ENCODE results near the gene CCDC116.

DNA sequence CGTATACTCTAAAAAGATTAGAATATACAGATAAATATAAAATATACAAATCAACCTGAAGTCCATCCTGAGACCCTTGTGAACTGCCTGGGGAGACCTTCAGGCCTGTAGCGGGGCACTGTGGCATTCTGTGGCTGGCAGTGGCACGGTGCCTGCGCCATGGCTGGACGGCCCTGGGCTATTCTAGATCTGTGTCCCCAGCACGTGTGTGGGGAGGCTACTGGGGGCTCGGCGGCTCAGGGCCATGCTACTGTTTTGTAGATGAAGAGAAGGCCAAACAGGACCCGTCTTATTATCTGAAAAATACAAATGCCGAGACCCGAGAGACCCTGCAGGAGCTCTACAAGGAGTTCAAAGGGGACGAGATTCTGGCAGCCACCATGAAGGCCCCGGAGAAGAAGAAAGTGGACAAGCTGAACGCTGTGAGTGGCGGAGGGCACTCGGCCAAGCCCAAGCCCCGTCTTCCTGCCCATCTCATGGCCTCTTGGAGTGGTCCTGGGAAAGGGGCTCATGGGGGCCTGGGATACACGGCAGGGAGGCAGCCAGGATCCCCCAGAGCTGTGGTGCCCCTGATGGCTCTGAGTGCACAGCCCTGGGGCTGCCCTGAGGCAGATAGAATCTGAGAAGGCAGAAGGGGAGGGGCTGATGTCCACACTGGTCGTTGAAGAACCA, 52.1 kb downstream of the CCDC116 start:
- TF ChIP-seq, protein P1, sequence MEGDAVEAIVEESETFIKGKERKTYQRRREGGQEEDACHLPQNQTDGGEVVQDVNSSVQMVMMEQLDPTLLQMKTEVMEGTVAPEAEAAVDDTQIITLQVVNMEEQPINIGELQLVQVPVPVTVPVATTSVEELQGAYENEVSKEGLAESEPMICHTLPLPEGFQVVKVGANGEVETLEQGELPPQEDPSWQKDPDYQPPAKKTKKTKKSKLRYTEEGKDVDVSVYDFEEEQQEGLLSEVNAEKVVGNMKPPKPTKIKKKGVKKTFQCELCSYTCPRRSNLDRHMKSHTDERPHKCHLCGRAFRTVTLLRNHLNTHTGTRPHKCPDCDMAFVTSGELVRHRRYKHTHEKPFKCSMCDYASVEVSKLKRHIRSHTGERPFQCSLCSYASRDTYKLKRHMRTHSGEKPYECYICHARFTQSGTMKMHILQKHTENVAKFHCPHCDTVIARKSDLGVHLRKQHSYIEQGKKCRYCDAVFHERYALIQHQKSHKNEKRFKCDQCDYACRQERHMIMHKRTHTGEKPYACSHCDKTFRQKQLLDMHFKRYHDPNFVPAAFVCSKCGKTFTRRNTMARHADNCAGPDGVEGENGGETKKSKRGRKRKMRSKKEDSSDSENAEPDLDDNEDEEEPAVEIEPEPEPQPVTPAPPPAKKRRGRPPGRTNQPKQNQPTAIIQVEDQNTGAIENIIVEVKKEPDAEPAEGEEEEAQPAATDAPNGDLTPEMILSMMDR (IDR thresholded peaks at IDR 0.05; ENCODE audit: poor library complexity): no peak
- no peak for TF ChIP-seq EZH2phosphoT487 (IDR thresholded peaks at IDR 0.05; ENCODE audit: low read depth, severe bottlenecking, unreplicated experiment)
- TF ChIP-seq EZH2 (IDR thresholded peaks at IDR 0.05; ENCODE audit: borderline replicate concordance): no peak

All from hepatocyte (in vitro differentiated cells).